Measurements from ENCODE around the gene PDXDC1. TPM values are rescaled to one million over a fixed set of nuclear protein-coding genes. Genes with fewer than 3 reads are reported as not detected.

Gene PDXDC1
- total and polyA plus RNA-seq, 8 donors: 51.5 to 82.8 (median 72.8) TPM

DNA sequence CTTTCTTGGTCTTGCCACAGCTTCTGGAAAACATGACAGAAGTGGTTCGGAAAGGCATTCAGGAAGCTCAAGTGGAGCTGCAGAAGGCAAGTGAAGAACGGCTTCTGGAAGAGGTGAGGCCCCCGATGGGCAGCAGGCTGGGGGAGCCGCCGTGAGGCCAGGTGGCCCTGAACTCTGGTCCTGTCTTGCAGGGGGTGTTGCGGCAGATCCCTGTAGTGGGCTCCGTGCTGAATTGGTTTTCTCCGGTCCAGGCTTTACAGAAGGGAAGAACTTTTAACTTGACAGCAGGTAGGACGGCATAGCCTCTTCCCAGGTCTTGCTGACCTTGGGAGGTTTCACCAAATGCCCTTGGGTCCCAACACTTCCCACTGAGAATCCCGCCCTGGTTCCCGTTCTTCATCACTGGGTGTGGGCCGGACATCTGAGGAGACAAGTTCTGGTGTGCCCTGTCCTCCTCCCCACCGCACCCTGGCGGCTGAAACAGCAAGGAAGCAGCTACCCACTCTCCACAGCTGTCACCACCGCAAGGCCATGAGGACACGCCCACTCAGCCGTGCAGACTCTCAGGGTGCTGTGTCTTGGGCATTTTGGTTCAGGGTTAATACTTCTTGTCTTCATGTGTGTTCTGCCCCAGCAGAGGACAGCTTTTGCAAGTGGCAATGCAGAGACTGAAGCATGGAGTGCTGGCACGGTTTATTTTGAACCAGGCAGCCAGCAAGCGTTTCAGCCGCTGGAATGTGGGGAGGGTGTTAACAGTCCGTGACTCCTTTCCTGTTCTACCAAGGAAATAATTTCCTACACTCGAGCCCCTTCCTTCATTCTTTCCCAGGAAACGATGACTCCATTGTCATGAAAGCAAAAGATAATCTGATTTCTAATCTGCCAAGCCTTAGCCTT, 59.7 kb downstream of the PDXDC1 start:
- no peak for FAIRE-seq
- ATAC-seq: no peak
- no peak overlapping the region for H3K27ac ChIP-seq

GRCh38 chr16:15035163-15035729, 60.4 kb downstream of the PDXDC1 start:
- FAIRE-seq (no peak), ATAC-seq (peak in 1 of 4 donors; percentile 11), DNase-seq (peak in 1 of 6 donors; percentile 44)
- H3K4me1 ChIP-seq: no peaks in the 10 kb centered on the region
- intact Hi-C loops (cut with DNase I): no loop called here
- peaks cover 18 to 90% (median 47%) of the 10 kb centered on the region in 3 donors for H3K36me3 ChIP-seq
- TF ChIP-seq, protein P1, sequence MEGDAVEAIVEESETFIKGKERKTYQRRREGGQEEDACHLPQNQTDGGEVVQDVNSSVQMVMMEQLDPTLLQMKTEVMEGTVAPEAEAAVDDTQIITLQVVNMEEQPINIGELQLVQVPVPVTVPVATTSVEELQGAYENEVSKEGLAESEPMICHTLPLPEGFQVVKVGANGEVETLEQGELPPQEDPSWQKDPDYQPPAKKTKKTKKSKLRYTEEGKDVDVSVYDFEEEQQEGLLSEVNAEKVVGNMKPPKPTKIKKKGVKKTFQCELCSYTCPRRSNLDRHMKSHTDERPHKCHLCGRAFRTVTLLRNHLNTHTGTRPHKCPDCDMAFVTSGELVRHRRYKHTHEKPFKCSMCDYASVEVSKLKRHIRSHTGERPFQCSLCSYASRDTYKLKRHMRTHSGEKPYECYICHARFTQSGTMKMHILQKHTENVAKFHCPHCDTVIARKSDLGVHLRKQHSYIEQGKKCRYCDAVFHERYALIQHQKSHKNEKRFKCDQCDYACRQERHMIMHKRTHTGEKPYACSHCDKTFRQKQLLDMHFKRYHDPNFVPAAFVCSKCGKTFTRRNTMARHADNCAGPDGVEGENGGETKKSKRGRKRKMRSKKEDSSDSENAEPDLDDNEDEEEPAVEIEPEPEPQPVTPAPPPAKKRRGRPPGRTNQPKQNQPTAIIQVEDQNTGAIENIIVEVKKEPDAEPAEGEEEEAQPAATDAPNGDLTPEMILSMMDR (IDR thresholded peaks at IDR 0.05): no peak
- no peak overlapping the region for H3K4me3 ChIP-seq
- WGBS, 2 donors: 83 to 85% methylated on average over 15 of the region's 15 CpGs
- no peak overlapping the region for H3K27ac ChIP-seq
- H3K27me3 ChIP-seq: no peaks in the 10 kb centered on the region
- H3K9me3 ChIP-seq: no peaks in the 10 kb centered on the region

More for the DNA sequence above, 59.7 kb downstream of the PDXDC1 start:
- TF ChIP-seq, protein P1 (IDR thresholded peaks at IDR 0.05): no peak
- no peak for DNase-seq
- intact Hi-C loops (cut with DNase I): no loop called here
- Histone ChIP-seq H3K9me3 (no peaks in the 10 kb centered on the region), H3K27me3 (no peaks in the 10 kb centered on the region), H3K36me3 (peaks cover 14 to 88% (median 44%) of the 10 kb centered on the region in 3 donors), H3K4me3 (no peak overlapping the region), H3K4me1 (no peaks in the 10 kb centered on the region)
- 88 to 89% methylated on average over 23 of the region's 23 CpGs for WGBS, 2 donors

- DNase-seq (no peak), ATAC-seq (no peak), FAIRE-seq (no peak)
- H3K4me1 ChIP-seq: no peaks in the 10 kb centered on the region
- H3K27ac ChIP-seq: no peak overlapping the region
- no peak overlapping the region for H3K4me3 ChIP-seq
- 86 to 87% methylated on average over 10 of the region's 10 CpGs for WGBS, 2 donors
- no peaks in the 10 kb centered on the region for H3K27me3 ChIP-seq
- H3K9me3 ChIP-seq: no peaks in the 10 kb centered on the region
- peaks cover 18 to 87% (median 40%) of the 10 kb centered on the region in 3 donors for H3K36me3 ChIP-seq
- TF ChIP-seq, protein P1 (IDR thresholded peaks at IDR 0.05): no peak
- intact Hi-C loops (cut with DNase I): no loop called here
Measured at GRCh38 chr16:15037003-15037402, 62.2 kb downstream of the PDXDC1 start.

GRCh38 chr16:15037745-15038144, 62.9 kb downstream of the PDXDC1 start:
- FAIRE-seq (no peak), ATAC-seq (no peak), DNase-seq (no peak)
- Histone ChIP-seq H3K9me3 (no peaks in the 10 kb centered on the region), H3K4me1 (no peaks in the 10 kb centered on the region), H3K27me3 (no peaks in the 10 kb centered on the region), H3K36me3 (peaks cover 18 to 80% (median 35%) of the 10 kb centered on the region in 3 donors), H3K27ac (no peak overlapping the region), H3K4me3 (no peak overlapping the region)
- intact Hi-C loops (cut with DNase I): no loop called here
- TF ChIP-seq, protein P1 (IDR thresholded peaks at IDR 0.05): no peak
- WGBS, 2 donors: 80 to 88% methylated on average over 4 of the region's 4 CpGs
